GM19193 (cell line): ENCODE measurements around the gene PRDM8.

Source experiments
- POLR2A ChIP-seq: IDR thresholded peaks from 4 replicates; pipeline ENCODE4 v1.6.1; 2011; ENCODE audit not compliant: insufficient read depth, insufficient read length; ENCODE audit errors: extremely low read depth

The PRDM8 gene

GRCh38 chr4:80179637-80180161 is 17.6 kb upstream of the PRDM8 start:
- no peak for TF ChIP-seq POLR2A

- TF ChIP-seq POLR2A: no peak
Observed at GRCh38 chr4:80180743-80181142, 16.6 kb upstream of the PRDM8 start.

GRCh38 chr4:80182237-80182866 is 15.0 kb upstream of the PRDM8 start:
- TF ChIP-seq POLR2A: no peak

- TF ChIP-seq POLR2A: peak; percentile 22
Observed at GRCh38 chr4:80183250-80184052, 13.9 kb upstream of the PRDM8 start.

- TF ChIP-seq POLR2A: no peak
Observed at GRCh38 chr4:80184053-80184824, 13.1 kb upstream of the PRDM8 start.

- no peak for TF ChIP-seq POLR2A
Observed at GRCh38 chr4:80184825-80185756, 12.2 kb upstream of the PRDM8 start.

GRCh38 chr4:80185787-80186548 is 11.3 kb upstream of the PRDM8 start:
- no peak for TF ChIP-seq POLR2A

- TF ChIP-seq POLR2A: no peak
Observed at GRCh38 chr4:80186676-80187075, 10.6 kb upstream of the PRDM8 start.

- TF ChIP-seq POLR2A: no peak
Observed at GRCh38 chr4:80187677-80188076, 9.6 kb upstream of the PRDM8 start.

GRCh38 chr4:80188457-80188800 is 8.9 kb upstream of the PRDM8 start:
- TF ChIP-seq POLR2A: no peak

GRCh38 chr4:80188801-80189458 is 8.4 kb upstream of the PRDM8 start:
- TF ChIP-seq POLR2A: no peak

GRCh38 chr4:80189581-80189955 is 7.7 kb upstream of the PRDM8 start:
- no peak for TF ChIP-seq POLR2A

GRCh38 chr4:80189956-80190677 is 7.2 kb upstream of the PRDM8 start:
- TF ChIP-seq POLR2A: no peak

- no peak for TF ChIP-seq POLR2A
Observed at GRCh38 chr4:80192252-80192866, 4.9 kb upstream of the PRDM8 start.
